T follicular helper cell (primary cell): ENCODE measurements around the gene CTU2.

Experiments
- DNase-seq: peaks from one replicate; pipeline ENCODE4 v3.0.0-alpha.2; 2020; ENCODE audit warnings: low read depth

Gene CTU2

GRCh38 chr16:88714420-88715302, 8.4 kb downstream of the CTU2 start:
- no peak for DNase-seq

- no peak for DNase-seq
Measured at GRCh38 chr16:88715312-88716190, 9.2 kb downstream of the CTU2 start.

GRCh38 chr16:88716201-88716600, 9.9 kb downstream of the CTU2 start:
- DNase-seq: no peak

GRCh38 chr16:88716601-88717001, 10.3 kb downstream of the CTU2 start:
- no peak for DNase-seq

GRCh38 chr16:88718178-88718577, 11.9 kb downstream of the CTU2 start:
- DNase-seq: no peak

- no peak for DNase-seq
Measured at GRCh38 chr16:88719267-88719932, 13.1 kb downstream of the CTU2 start.

- no peak for DNase-seq
Measured at GRCh38 chr16:88719933-88720296, 13.6 kb downstream of the CTU2 start.

- DNase-seq: no peak
Measured at GRCh38 chr16:88720396-88720970, 14.2 kb downstream of the CTU2 start.

GRCh38 chr16:88721236-88721635, 14.9 kb downstream of the CTU2 start:
- DNase-seq: no peak

- DNase-seq: no peak
Measured at GRCh38 chr16:88721815-88722755, 15.8 kb downstream of the CTU2 start.

GRCh38 chr16:88722784-88723506, 16.6 kb downstream of the CTU2 start:
- DNase-seq: no peak

- no peak for DNase-seq
Measured at GRCh38 chr16:88723507-88723887, 17.2 kb downstream of the CTU2 start.

GRCh38 chr16:88723911-88724310, 17.6 kb downstream of the CTU2 start:
- DNase-seq: no peak

GRCh38 chr16:88724855-88725555, 18.7 kb downstream of the CTU2 start:
- DNase-seq: no peak

- no peak for DNase-seq
Measured at GRCh38 chr16:88725609-88726407, 19.5 kb downstream of the CTU2 start.

GRCh38 chr16:88726408-88726749, 20.1 kb downstream of the CTU2 start:
- DNase-seq: no peak

- DNase-seq: no peak
Measured at GRCh38 chr16:88726981-88727380, 20.7 kb downstream of the CTU2 start.

- DNase-seq: no peak
Measured at GRCh38 chr16:88727871-88728270, 21.6 kb downstream of the CTU2 start.
